ENCODE results near the gene CRIP2.
A peak's percentile ranks its signal among the peaks of the same experiment; 100 is the strongest.

The CRIP2 gene

DNA sequence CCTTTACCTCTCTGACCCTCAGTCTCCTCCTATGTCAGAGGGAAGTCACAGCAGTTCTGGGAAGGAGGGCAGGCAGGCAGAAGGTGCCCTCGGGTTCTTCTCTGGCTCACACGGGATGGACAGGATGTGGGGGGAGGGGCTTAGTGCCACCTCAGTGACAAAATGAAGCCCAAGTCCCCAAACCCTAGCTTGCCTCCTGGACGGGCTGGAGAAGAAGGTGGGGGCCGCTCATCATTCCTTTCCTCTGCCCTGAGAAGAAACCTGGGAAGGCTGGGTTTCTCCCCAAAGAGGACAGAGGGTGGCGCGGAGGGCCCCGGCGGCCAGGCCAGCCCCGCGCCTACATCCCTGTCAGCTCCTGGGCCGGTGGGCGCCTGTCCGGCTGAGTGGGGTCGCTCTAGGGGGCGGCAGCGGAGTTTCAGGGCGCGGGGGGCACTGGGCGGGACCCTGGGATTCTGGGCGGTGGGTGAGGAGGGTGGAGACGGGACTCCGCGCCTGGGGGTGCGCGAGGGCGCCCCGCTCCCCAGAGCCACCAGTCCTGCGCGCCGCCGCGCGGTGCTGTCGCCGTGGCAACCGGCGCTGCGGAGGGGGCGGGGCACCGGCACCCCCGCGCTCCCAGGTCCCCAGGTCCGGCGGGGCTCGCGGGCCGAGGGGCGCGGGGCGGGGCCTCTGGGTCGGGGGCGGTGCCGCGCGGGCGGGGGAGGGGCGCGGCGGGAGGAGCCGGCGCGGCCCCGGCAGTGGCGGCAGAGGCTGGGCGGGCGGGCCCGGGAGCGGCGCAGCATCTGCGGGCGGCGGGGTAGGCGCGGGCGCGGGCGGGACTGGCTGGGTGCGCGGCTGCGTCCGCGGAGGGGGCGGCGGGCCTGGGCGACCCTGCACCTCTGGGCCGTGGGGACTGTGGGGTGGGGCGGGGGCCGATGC is 51.5 kb downstream of the CRIP2 start, which contains the start of gene TMEM121:
Gene TMEM121, plus strand, starts transcription at position 723 of the 915 bp plus-strand sequence. CDS start 2,252 bp downstream, outside the sequence.
- Histone ChIP-seq H3K36me3 (ENCODE audit: insufficient read depth, insufficient read length, low read length) (no peaks in the 10 kb centered on the region), H3K9me3 (ENCODE audit: insufficient read depth, low read length) (peaks cover 5% of the 10 kb centered on the region; the same call in 1 of the 2 replicates), H3K9ac (ENCODE audit: insufficient read length, low read depth) (peak within 1 kb of the TSS; percentile 74), H3K4me1 (ENCODE audit: insufficient read depth, insufficient read length) (peaks cover 3% of the 10 kb centered on the region), H3K27me3 (ENCODE audit: insufficient read depth, insufficient read length) (peaks cover 23% of the 10 kb centered on the region), H3K4me3 (ENCODE audit: insufficient read length, low read depth) (peak within 1 kb of the TSS; percentile 40)
- TF ChIP-seq ZNF274 (IDR thresholded peaks at IDR 0.05; ENCODE audit: low read depth, low read length) (no peak), YY1 (IDR thresholded peaks at IDR 0.05; ENCODE audit: insufficient read depth, insufficient read length) (no peak), SUZ12 (IDR thresholded peaks at IDR 0.05; ENCODE audit: extremely low read depth, insufficient read depth, insufficient read length) (no peak)
- no peak for DNase-seq (ENCODE audit: low read depth, low spot score)

GRCh38 chr14:105526776-105527380 is 52.3 kb downstream of the CRIP2 start:
- TF ChIP-seq YY1 (IDR thresholded peaks at IDR 0.05; ENCODE audit: insufficient read depth, insufficient read length): no peak
- no peak for TF ChIP-seq SUZ12 (IDR thresholded peaks at IDR 0.05; ENCODE audit: extremely low read depth, insufficient read depth, insufficient read length)
- TF ChIP-seq ZNF274 (IDR thresholded peaks at IDR 0.05; ENCODE audit: low read depth, low read length): no peak
- peak overlapping the region; percentile 74 for H3K9ac ChIP-seq (ENCODE audit: insufficient read length, low read depth)
- H3K4me3 ChIP-seq (ENCODE audit: insufficient read length, low read depth): peak overlapping the region; percentile 38
- H3K36me3 ChIP-seq (ENCODE audit: insufficient read depth, insufficient read length, low read length): no peaks in the 10 kb centered on the region
- peaks cover 23% of the 10 kb centered on the region for H3K27me3 ChIP-seq (ENCODE audit: insufficient read depth, insufficient read length)
- peaks cover 5% of the 10 kb centered on the region; the same call in 1 of the 2 replicates for H3K9me3 ChIP-seq (ENCODE audit: insufficient read depth, low read length)
- H3K4me1 ChIP-seq (ENCODE audit: insufficient read depth, insufficient read length): peaks cover 3% of the 10 kb centered on the region
- no peak for DNase-seq (ENCODE audit: low read depth, low spot score)

DNA sequence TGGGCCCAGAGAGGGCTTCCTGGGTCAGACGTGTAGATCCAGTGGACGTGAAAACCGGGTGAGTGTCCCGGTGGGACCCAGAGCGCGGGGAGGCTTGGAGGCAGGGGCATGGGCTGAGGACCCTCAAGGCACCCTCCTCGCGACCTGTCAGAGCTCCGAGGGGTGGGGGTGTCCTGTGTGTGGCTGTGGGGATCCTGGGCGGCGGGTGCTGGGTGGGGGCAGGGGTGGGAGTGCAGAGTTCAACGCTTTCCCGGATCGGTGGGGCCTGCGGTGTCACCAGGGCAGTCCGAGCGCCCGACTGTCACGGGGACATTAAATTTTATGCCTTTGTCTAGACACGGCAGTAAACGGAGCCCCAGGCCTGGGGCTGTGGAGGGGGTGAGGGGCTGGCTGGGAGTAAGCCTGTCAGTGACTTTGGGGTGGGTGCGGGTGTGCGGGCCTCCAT is 52.8 kb downstream of the CRIP2 start:
- no peak for TF ChIP-seq ZNF274 (IDR thresholded peaks at IDR 0.05; ENCODE audit: low read depth, low read length)
- no peak for TF ChIP-seq YY1 (IDR thresholded peaks at IDR 0.05; ENCODE audit: insufficient read depth, insufficient read length)
- TF ChIP-seq SUZ12 (IDR thresholded peaks at IDR 0.05; ENCODE audit: extremely low read depth, insufficient read depth, insufficient read length): no peak
- Histone ChIP-seq H3K27me3 (ENCODE audit: insufficient read depth, insufficient read length) (peaks cover 23% of the 10 kb centered on the region), H3K9ac (ENCODE audit: insufficient read length, low read depth) (peak overlapping the region; percentile 76), H3K36me3 (ENCODE audit: insufficient read depth, insufficient read length, low read length) (no peaks in the 10 kb centered on the region), H3K9me3 (ENCODE audit: insufficient read depth, low read length) (peaks cover 5% of the 10 kb centered on the region; the same call in 1 of the 2 replicates), H3K4me3 (ENCODE audit: insufficient read length, low read depth) (peak overlapping the region; percentile 38), H3K4me1 (ENCODE audit: insufficient read depth, insufficient read length) (peaks cover 5% of the 10 kb centered on the region)
- no peak for DNase-seq (ENCODE audit: low read depth, low spot score)

- no peaks in the 10 kb centered on the region for H3K36me3 ChIP-seq (ENCODE audit: insufficient read depth, insufficient read length, low read length)
- H3K4me1 ChIP-seq (ENCODE audit: insufficient read depth, insufficient read length): peaks cover 9% of the 10 kb centered on the region
- TF ChIP-seq YY1 (IDR thresholded peaks at IDR 0.05; ENCODE audit: insufficient read depth, insufficient read length) (no peak), SUZ12 (IDR thresholded peaks at IDR 0.05; ENCODE audit: extremely low read depth, insufficient read depth, insufficient read length) (no peak), ZNF274 (IDR thresholded peaks at IDR 0.05; ENCODE audit: low read depth, low read length) (no peak)
- H3K27me3 ChIP-seq (ENCODE audit: insufficient read depth, insufficient read length): peaks cover 23% of the 10 kb centered on the region
- peak overlapping the region; percentile 27 for H3K4me3 ChIP-seq (ENCODE audit: insufficient read length, low read depth)
- peaks cover 5% of the 10 kb centered on the region; the same call in 1 of the 2 replicates for H3K9me3 ChIP-seq (ENCODE audit: insufficient read depth, low read length)
- peak; percentile 33 for DNase-seq (ENCODE audit: low read depth, low spot score)
- H3K9ac ChIP-seq (ENCODE audit: insufficient read length, low read depth): peak overlapping the region; percentile 76
These were observed 53.4 kb downstream of the CRIP2 start for GRCh38 chr14:105527826-105528585.

DNA sequence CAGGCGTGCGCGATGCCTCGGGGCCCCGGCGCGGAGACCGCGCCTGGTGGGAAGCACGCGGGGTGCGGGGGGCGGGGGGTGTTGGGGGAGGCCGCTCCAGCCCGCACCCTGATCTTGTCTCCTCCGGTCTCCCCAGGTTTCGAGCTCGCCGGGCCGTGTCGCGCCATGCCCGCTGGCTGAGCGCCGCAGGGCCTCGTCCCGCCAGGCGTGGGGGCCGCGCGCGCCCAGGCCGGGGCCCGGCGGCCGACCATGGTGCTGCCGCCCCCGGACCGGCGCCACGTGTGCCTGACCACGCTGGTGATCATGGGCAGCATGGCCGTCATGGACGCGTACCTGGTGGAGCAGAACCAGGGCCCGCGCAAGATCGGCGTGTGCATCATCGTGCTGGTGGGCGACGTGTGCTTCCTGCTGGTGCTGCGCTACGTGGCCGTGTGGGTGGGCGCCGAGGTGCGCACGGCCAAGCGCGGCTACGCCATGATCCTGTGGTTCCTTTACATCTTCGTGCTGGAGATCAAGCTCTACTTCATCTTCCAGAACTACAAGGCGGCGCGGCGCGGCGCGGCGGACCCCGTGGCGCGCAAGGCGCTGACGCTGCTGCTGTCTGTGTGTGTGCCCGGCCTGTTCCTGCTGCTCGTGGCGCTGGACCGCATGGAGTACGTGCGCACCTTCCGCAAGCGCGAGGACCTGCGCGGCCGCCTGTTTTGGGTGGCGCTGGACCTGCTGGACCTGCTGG is 54.1 kb downstream of the CRIP2 start:
- H3K9ac ChIP-seq (ENCODE audit: insufficient read length, low read depth): no peak overlapping the region
- H3K27me3 ChIP-seq (ENCODE audit: insufficient read depth, insufficient read length): peaks cover 23% of the 10 kb centered on the region
- H3K9me3 ChIP-seq (ENCODE audit: insufficient read depth, low read length): peaks cover 5% of the 10 kb centered on the region; the same call in 1 of the 2 replicates
- TF ChIP-seq YY1 (IDR thresholded peaks at IDR 0.05; ENCODE audit: insufficient read depth, insufficient read length) (no peak), SUZ12 (IDR thresholded peaks at IDR 0.05; ENCODE audit: extremely low read depth, insufficient read depth, insufficient read length) (no peak), ZNF274 (IDR thresholded peaks at IDR 0.05; ENCODE audit: low read depth, low read length) (no peak)
- H3K4me3 ChIP-seq (ENCODE audit: insufficient read length, low read depth): no peak overlapping the region
- peaks cover 9% of the 10 kb centered on the region for H3K4me1 ChIP-seq (ENCODE audit: insufficient read depth, insufficient read length)
- no peak for DNase-seq (ENCODE audit: low read depth, low spot score)
- H3K36me3 ChIP-seq (ENCODE audit: insufficient read depth, insufficient read length, low read length): no peaks in the 10 kb centered on the region

- Histone ChIP-seq H3K9ac (ENCODE audit: insufficient read length, low read depth) (no peak overlapping the region), H3K27me3 (ENCODE audit: insufficient read depth, insufficient read length) (peaks cover 23% of the 10 kb centered on the region), H3K36me3 (ENCODE audit: insufficient read depth, insufficient read length, low read length) (no peaks in the 10 kb centered on the region), H3K4me1 (ENCODE audit: insufficient read depth, insufficient read length) (peaks cover 9% of the 10 kb centered on the region), H3K4me3 (ENCODE audit: insufficient read length, low read depth) (no peak overlapping the region), H3K9me3 (ENCODE audit: insufficient read depth, low read length) (peaks cover 5% of the 10 kb centered on the region; the same call in 1 of the 2 replicates)
- TF ChIP-seq ZNF274 (IDR thresholded peaks at IDR 0.05; ENCODE audit: low read depth, low read length) (no peak), YY1 (IDR thresholded peaks at IDR 0.05; ENCODE audit: insufficient read depth, insufficient read length) (no peak), SUZ12 (IDR thresholded peaks at IDR 0.05; ENCODE audit: extremely low read depth, insufficient read depth, insufficient read length) (no peak)
- DNase-seq (ENCODE audit: low read depth, low spot score): no peak
These were observed 54.6 kb downstream of the CRIP2 start for GRCh38 chr14:105529319-105529568.

All from NT2/D1 (cell line).